Muscle layer of colon (tissue), 2 donors: ENCODE results near the gene TRNT1.

Source experiments
- H3K27ac ChIP-seq: one replicate; pipeline ENCODE4 v1.7.0; 2013; ENCODE audit warnings: low read depth, mild to moderate bottlenecking, low read length, moderate library complexity
- H3K27me3 ChIP-seq, 2 donors: one replicate each; pipeline ENCODE4 v1.7.0; 2013; ENCODE audit warnings: low read length in 2 of 2, mild to moderate bottlenecking in 2 of 2; ENCODE audit not compliant: insufficient read depth in 2 of 2, control insufficient read depth in 1 of 2
- H3K36me3 ChIP-seq: one replicate; pipeline ENCODE4 v1.7.0; 2013; ENCODE audit warnings: mild to moderate bottlenecking, low read length; ENCODE audit not compliant: insufficient read depth
- H3K4me1 ChIP-seq: one replicate; pipeline ENCODE4 v1.7.0; 2013; ENCODE audit warnings: mild to moderate bottlenecking, low read length; ENCODE audit not compliant: insufficient read depth
- H3K4me3 ChIP-seq, 2 donors: one replicate each; pipeline ENCODE4 v1.7.0; 2013; ENCODE audit warnings: low read length in 2 of 2, low read depth in 1 of 2, mild to moderate bottlenecking in 1 of 2, moderate library complexity in 1 of 2
- H3K9ac ChIP-seq: one replicate; pipeline ENCODE4 v1.7.0; 2013; ENCODE audit warnings: low read length
- H3K9me3 ChIP-seq: one replicate; pipeline ENCODE4 v1.7.0; 2013; ENCODE audit warnings: mild to moderate bottlenecking, low read length
- donor health status: abdominal sarcoma.
- donor health status: Adenocarcinoma of cecum.

TRNT1 gene

GRCh38 chr3:3117651-3118050 lies 9.1 kb upstream of the TRNT1 start:
- Histone ChIP-seq H3K9me3 (no peaks in the 10 kb centered on the region), H3K27ac (no peak overlapping the region), H3K4me1 (no peaks in the 10 kb centered on the region), H3K27me3 (no peaks in the 10 kb centered on the region), H3K4me3 (no peak overlapping the region), H3K9ac (no peak overlapping the region), H3K36me3 (no peaks in the 10 kb centered on the region)

GRCh38 chr3:3119393-3119851 lies 7.3 kb upstream of the TRNT1 start:
- Histone ChIP-seq H3K4me1 (no peaks in the 10 kb centered on the region), H3K9me3 (no peaks in the 10 kb centered on the region), H3K36me3 (no peaks in the 10 kb centered on the region), H3K27ac (no peak overlapping the region), H3K27me3 (no peaks in the 10 kb centered on the region), H3K9ac (no peak overlapping the region), H3K4me3 (no peak overlapping the region)

GRCh38 chr3:3125977-3126376 lies 763 bp upstream of the TRNT1 start:
- Histone ChIP-seq H3K4me3 (peak overlapping the region; percentile 83 to 93), H3K4me1 (peaks cover 13% of the 10 kb centered on the region)

GRCh38 chr3:3127432-3128010 lies 781 bp downstream of the TRNT1 start:
- Histone ChIP-seq H3K27ac (peak overlapping the region; percentile 97), H3K9me3 (no peaks in the 10 kb centered on the region), H3K27me3 (no peaks in the 10 kb centered on the region), H3K4me1 (peaks cover 13% of the 10 kb centered on the region), H3K36me3 (peaks cover 17% of the 10 kb centered on the region), H3K9ac (peak overlapping the region; percentile 55), H3K4me3 (peak overlapping the region; percentile 83 to 93)

More at GRCh38 chr3:3125977-3126376, 763 bp upstream of the TRNT1 start:
- Histone ChIP-seq H3K36me3 (peaks cover 17% of the 10 kb centered on the region), H3K27ac (peak overlapping the region; percentile 97), H3K27me3 (no peaks in the 10 kb centered on the region), H3K9me3 (no peaks in the 10 kb centered on the region), H3K9ac (peak overlapping the region; percentile 93)

GRCh38 chr3:3129579-3129978 lies 2.8 kb downstream of the TRNT1 start:
- Histone ChIP-seq H3K27me3 (no peaks in the 10 kb centered on the region), H3K4me1 (peaks cover 13% of the 10 kb centered on the region), H3K27ac (no peak overlapping the region), H3K36me3 (peaks cover 24% of the 10 kb centered on the region), H3K9me3 (no peaks in the 10 kb centered on the region), H3K4me3 (no peak overlapping the region), H3K9ac (no peak overlapping the region)

GRCh38 chr3:3133500-3133899 lies 6.8 kb downstream of the TRNT1 start:
- Histone ChIP-seq H3K4me3 (no peak overlapping the region), H3K36me3 (peaks cover 29% of the 10 kb centered on the region), H3K27me3 (no peaks in the 10 kb centered on the region), H3K4me1 (no peaks in the 10 kb centered on the region), H3K9me3 (no peaks in the 10 kb centered on the region), H3K9ac (no peak overlapping the region), H3K27ac (no peak overlapping the region)

GRCh38 chr3:3134750-3135448 lies 8.2 kb downstream of the TRNT1 start:
- H3K9me3 ChIP-seq, result no peaks in the 10 kb centered on the region
- H3K4me1 ChIP-seq, result no peaks in the 10 kb centered on the region
- H3K36me3 ChIP-seq, result peaks cover 24% of the 10 kb centered on the region
- H3K27me3 ChIP-seq, result no peaks in the 10 kb centered on the region
- H3K27ac ChIP-seq, result no peak overlapping the region
- H3K4me3 ChIP-seq, result no peak overlapping the region
- H3K9ac ChIP-seq, result no peak overlapping the region

- H3K27ac ChIP-seq, result no peak overlapping the region
- H3K9ac ChIP-seq, result no peak overlapping the region
- H3K4me3 ChIP-seq, result no peak overlapping the region
- no peaks in the 10 kb centered on the region for H3K27me3 ChIP-seq
- H3K9me3 ChIP-seq, result no peaks in the 10 kb centered on the region
- H3K4me1 ChIP-seq, result no peaks in the 10 kb centered on the region
- H3K36me3 ChIP-seq, result peaks cover 38% of the 10 kb centered on the region
Measured at GRCh38 chr3:3137526-3137925, 10.8 kb downstream of the TRNT1 start.

GRCh38 chr3:3141939-3142338 lies 15.2 kb downstream of the TRNT1 start:
- Histone ChIP-seq H3K27ac (no peak overlapping the region), H3K9ac (no peak overlapping the region), H3K27me3 (no peaks in the 10 kb centered on the region), H3K4me3 (no peak overlapping the region), H3K9me3 (no peaks in the 10 kb centered on the region), H3K4me1 (no peaks in the 10 kb centered on the region), H3K36me3 (peaks cover 53% of the 10 kb centered on the region)

- Histone ChIP-seq H3K4me1 (no peaks in the 10 kb centered on the region), H3K9ac (no peak overlapping the region), H3K36me3 (peaks cover 64% of the 10 kb centered on the region), H3K27ac (no peak overlapping the region), H3K9me3 (no peaks in the 10 kb centered on the region), H3K27me3 (no peaks in the 10 kb centered on the region), H3K4me3 (no peak overlapping the region)
Measured at GRCh38 chr3:3145831-3146230, 19.1 kb downstream of the TRNT1 start.

- Histone ChIP-seq H3K36me3 (peaks cover 78% of the 10 kb centered on the region), H3K9me3 (no peaks in the 10 kb centered on the region), H3K4me1 (no peaks in the 10 kb centered on the region), H3K9ac (no peak overlapping the region), H3K27me3 (no peaks in the 10 kb centered on the region), H3K27ac (no peak overlapping the region), H3K4me3 (no peak overlapping the region)
Measured at GRCh38 chr3:3149560-3149959, 22.8 kb downstream of the TRNT1 start.

- peaks cover 81% of the 10 kb centered on the region for H3K36me3 ChIP-seq
- no peaks in the 10 kb centered on the region for H3K9me3 ChIP-seq
Measured at GRCh38 chr3:3151513-3151912, 24.8 kb downstream of the TRNT1 start.

More at GRCh38 chr3:3151513-3151912, 24.8 kb downstream of the TRNT1 start:
- H3K4me3 ChIP-seq, result no peak overlapping the region
- H3K27me3 ChIP-seq, result no peaks in the 10 kb centered on the region
- H3K27ac ChIP-seq, result no peak overlapping the region
- no peaks in the 10 kb centered on the region for H3K4me1 ChIP-seq
- H3K9ac ChIP-seq, result no peak overlapping the region
